Fibroblast of pulmonary artery (primary cell): Measurements from ENCODE around the gene ATOSB.
"Not testable (repeated sequence)": the region's sequence is repeated elsewhere in the genome, so short reads cannot be mapped to it uniquely, and the experiment has no call there.

Experiments used
- DNase-seq: peaks from one replicate; pipeline ENCODE4 v3.0.0-alpha.2; 2010; ENCODE audit warnings: low read depth
- H3K4me3 ChIP-seq: replicated peaks from 2 replicates; pipeline ENCODE4 v1.5.1; 2011; ENCODE audit warnings: low read depth, mild to moderate bottlenecking, control low read depth, low read length, moderate library complexity
- TF ChIP-seq, protein P1 (sequence below): IDR thresholded peaks from 2 replicates; pipeline ENCODE4 v1.5.1; 2011; ENCODE audit warnings: mild to moderate bottlenecking, control low read depth, low read length, inconsistent platforms; ENCODE audit errors: missing control alignments

The ATOSB gene

DNA sequence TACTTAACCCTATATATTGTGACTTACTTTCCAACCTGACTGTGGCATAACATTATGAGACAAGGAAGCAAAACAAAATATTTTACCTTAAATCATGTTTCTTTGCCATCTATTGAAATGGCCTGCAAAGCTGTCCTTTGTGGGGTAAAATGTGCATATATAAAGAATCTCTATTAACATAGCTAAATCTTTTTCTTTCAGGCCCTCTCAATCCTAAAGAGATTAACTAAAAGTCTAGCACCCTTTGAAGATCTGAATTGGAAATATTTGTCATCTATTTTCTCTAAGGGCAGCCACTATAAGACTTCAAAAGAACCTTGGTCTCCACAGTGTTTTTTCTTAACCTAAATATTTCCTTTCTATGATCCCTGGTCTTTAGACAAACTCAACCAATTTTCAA, 41.1 kb upstream of the ATOSB start:
- H3K4me3 ChIP-seq = no peak overlapping the region
- TF ChIP-seq, protein P1, sequence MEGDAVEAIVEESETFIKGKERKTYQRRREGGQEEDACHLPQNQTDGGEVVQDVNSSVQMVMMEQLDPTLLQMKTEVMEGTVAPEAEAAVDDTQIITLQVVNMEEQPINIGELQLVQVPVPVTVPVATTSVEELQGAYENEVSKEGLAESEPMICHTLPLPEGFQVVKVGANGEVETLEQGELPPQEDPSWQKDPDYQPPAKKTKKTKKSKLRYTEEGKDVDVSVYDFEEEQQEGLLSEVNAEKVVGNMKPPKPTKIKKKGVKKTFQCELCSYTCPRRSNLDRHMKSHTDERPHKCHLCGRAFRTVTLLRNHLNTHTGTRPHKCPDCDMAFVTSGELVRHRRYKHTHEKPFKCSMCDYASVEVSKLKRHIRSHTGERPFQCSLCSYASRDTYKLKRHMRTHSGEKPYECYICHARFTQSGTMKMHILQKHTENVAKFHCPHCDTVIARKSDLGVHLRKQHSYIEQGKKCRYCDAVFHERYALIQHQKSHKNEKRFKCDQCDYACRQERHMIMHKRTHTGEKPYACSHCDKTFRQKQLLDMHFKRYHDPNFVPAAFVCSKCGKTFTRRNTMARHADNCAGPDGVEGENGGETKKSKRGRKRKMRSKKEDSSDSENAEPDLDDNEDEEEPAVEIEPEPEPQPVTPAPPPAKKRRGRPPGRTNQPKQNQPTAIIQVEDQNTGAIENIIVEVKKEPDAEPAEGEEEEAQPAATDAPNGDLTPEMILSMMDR = no peak
- DNase-seq = no peak

DNA sequence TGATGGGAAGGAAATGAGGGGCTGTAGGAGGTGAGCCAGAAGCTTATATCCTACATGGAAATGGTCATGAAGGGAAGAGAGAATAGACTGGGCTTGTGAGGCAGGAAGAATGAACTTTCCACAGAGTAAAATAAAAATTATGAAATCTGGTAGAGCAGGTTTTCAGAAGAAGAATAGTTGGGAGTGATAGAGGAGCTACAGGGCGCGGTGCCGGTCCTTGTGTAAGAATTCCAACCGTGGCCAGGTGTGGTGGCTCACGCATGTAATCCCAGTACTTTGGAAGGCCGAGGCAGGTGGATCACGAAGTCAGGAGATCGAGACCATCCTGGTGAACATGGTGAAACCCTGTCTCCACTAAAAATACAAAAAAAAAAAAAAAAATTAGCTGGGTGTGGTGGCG, 37.3 kb upstream of the ATOSB start:
- TF ChIP-seq, protein P1 = no peak
- no peak for DNase-seq
- H3K4me3 ChIP-seq = no peak overlapping the region

DNA sequence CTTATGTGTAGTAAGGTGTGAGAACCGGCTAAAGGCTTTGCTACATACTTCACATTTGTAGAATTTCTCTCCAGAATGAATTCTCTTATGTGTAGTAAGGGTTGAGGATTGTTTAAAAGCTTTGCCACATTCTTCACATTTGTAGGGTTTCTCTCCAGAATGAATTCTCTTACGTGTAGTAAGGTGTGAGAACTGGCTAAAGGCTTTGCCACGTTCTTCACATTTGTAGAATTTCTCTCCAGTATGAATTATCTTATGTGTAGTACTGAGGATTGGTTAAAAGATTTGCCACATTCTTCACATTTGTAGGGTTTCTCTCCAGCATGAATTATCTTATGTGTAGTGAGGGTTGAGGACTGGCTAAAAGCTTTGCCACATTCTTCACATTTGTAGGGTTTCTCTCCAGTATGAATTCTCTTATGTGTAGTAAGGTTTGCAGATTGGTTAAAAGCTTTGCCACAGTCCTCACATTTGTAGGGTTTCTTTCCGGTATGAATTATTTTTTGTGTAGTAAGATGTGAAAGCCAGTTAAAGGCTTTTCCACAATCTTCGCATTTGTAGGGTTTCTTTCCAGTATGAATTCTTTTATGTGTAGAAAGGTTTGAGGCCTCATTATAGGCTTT, 32.4 kb upstream of the ATOSB start:
- DNase-seq, H3K4me3 ChIP-seq: not testable (repeated sequence)

DNA sequence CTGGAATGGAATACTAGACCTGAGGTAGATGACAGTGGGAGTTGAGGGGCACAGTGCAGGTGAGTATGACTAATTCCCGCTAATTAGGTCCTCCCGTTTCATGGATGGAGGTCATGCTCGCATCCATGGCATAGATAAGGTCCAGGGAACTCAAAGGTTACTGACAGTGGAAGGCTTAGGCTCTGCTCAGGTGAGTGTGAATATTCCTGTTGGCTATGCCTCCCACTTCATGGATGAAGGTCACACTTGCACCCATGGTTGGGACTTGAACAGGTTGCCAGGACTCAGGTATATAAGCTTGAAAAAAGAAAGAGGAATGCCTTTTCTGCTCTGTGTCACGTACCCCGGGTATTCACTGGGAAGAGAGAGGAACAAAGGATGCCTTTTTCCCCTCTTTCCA, 26.4 kb upstream of the ATOSB start:
- no peak overlapping the region for H3K4me3 ChIP-seq
- DNase-seq = no peak
- TF ChIP-seq, protein P1 = no peak

DNA sequence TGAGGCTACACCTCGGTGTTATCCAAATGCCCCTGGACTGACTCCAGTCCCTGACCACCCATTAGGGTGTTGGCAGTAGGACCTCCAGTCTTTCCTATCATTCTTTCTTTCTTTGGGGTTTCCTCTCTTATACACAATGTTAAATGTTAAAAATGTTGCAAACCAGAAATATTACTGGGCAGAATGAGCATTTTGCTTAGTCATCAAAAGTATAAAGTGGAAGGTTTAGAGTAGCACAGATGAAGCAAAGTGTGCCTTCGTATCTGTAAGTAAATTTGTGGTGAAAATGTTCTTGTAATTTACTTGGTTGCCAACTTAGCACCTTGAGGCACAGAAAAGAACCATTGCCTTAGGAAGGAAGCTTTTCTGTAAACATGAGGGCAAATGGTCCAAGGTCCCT, 24.4 kb upstream of the ATOSB start:
- no peak overlapping the region for H3K4me3 ChIP-seq
- no peak for DNase-seq
- TF ChIP-seq, protein P1 = no peak

DNA sequence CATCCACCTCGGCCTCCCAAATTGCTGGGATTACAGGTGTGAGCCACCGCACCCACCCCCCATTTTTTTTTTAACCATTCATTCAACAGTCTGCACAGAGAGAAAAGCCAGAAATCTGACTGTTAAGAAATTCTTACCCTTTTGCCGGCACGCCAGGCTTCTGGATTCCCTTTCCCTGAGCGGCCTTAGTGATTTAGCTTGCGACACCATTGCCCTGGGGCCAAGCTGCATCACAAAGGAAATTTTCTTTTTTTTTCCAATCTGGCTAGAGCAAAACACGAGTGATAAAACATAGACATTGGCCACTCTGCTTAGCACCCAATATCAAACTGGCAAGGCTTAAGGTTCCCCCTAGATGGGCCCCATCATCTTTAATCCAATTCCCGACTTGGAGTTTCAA, 21.2 kb upstream of the ATOSB start:
- DNase-seq = peak; percentile 4
- H3K4me3 ChIP-seq = no peak overlapping the region
- TF ChIP-seq, protein P1 = no peak

DNA sequence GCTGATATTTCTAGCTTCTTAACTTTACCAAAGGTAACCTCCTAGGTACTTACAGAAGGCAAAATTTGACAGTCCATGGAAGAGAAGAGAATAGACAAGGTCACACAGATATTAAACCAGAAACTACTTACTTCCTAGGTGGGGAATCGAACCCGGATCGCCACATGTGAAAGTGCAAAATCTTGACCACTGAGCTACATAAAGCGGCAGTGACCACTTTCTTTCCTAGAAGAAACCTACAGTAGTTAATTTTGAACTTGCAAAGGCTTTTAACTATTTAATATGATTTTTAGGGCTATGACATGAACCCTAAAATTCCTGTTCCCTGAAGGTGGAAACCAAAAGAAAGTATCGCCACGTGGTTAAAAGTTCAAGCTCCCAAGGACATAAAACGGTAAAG, 20.3 kb upstream of the ATOSB start:
- DNase-seq = no peak
- no peak overlapping the region for H3K4me3 ChIP-seq
- TF ChIP-seq, protein P1 = no peak
